ENCODE results near the gene ARHGDIG.

Gene ARHGDIG

GRCh38 chr16:280005-280460, 358 bp upstream of the ARHGDIG start:
- TF ChIP-seq YY1 (IDR thresholded peaks at IDR 0.05; ENCODE audit: low read depth) (no peak), CEBPB (IDR thresholded peaks at IDR 0.05) (no peak), CREB1 (IDR thresholded peaks at IDR 0.05; ENCODE audit: low read depth) (no peak)

- TF ChIP-seq YY1 (IDR thresholded peaks at IDR 0.05; ENCODE audit: low read depth) (no peak), CEBPB (IDR thresholded peaks at IDR 0.05) (no peak), FOXM1 (IDR thresholded peaks at IDR 0.05; ENCODE audit: borderline replicate concordance, low read depth) (no peak), NFIC (IDR thresholded peaks at IDR 0.05) (no peak), EP300 (IDR thresholded peaks at IDR 0.05; ENCODE audit: borderline replicate concordance) (no peak), REST (IDR thresholded peaks at IDR 0.05; ENCODE audit: low read depth) (no peak), TEAD4 (IDR thresholded peaks at IDR 0.05) (no peak), TAF1 (IDR thresholded peaks at IDR 0.05; ENCODE audit: low read depth) (no peak), CREB1 (IDR thresholded peaks at IDR 0.05; ENCODE audit: low read depth) (no peak), MAX (IDR thresholded peaks at IDR 0.05) (no peak)
- TF ChIP-seq, protein P1, sequence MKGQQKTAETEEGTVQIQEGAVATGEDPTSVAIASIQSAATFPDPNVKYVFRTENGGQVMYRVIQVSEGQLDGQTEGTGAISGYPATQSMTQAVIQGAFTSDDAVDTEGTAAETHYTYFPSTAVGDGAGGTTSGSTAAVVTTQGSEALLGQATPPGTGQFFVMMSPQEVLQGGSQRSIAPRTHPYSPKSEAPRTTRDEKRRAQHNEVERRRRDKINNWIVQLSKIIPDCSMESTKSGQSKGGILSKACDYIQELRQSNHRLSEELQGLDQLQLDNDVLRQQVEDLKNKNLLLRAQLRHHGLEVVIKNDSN (IDR thresholded peaks at IDR 0.05) = no peak
Observed at GRCh38 chr16:280991-281659, 734 bp downstream of the ARHGDIG start.

GRCh38 chr16:281660-282255, 1.4 kb downstream of the ARHGDIG start:
- TF ChIP-seq TAF1 (IDR thresholded peaks at IDR 0.05; ENCODE audit: low read depth) (no peak), TCF12 (IDR thresholded peaks at IDR 0.05; ENCODE audit: low read depth) (no peak), NFIC (IDR thresholded peaks at IDR 0.05) (no peak), CEBPB (IDR thresholded peaks at IDR 0.05) (no peak), REST (IDR thresholded peaks at IDR 0.05; ENCODE audit: low read depth) (no peak)

GRCh38 chr16:282491-282890, 2.1 kb downstream of the ARHGDIG start:
- no peak for TF ChIP-seq EP300 (IDR thresholded peaks at IDR 0.05; ENCODE audit: borderline replicate concordance)
- no peak for TF ChIP-seq YY1 (IDR thresholded peaks at IDR 0.05; ENCODE audit: low read depth)
- no peak for TF ChIP-seq CREB1 (IDR thresholded peaks at IDR 0.05; ENCODE audit: low read depth)
- no peak for TF ChIP-seq NFIC (IDR thresholded peaks at IDR 0.05)
- no peak for TF ChIP-seq EGR1 (IDR thresholded peaks at IDR 0.05)
- no peak for TF ChIP-seq CEBPB (IDR thresholded peaks at IDR 0.05)
- no peak for TF ChIP-seq TCF12 (IDR thresholded peaks at IDR 0.05; ENCODE audit: low read depth)
- no peak for TF ChIP-seq MAX (IDR thresholded peaks at IDR 0.05)
- TF ChIP-seq, protein P1 (IDR thresholded peaks at IDR 0.05) = no peak
- TF ChIP-seq TEAD4 (IDR thresholded peaks at IDR 0.05) = no peak
- TF ChIP-seq FOXM1 (IDR thresholded peaks at IDR 0.05; ENCODE audit: borderline replicate concordance, low read depth) = no peak
- TF ChIP-seq RAD21 (IDR thresholded peaks at IDR 0.05; ENCODE audit: low read depth) = no peak
- no peak for TF ChIP-seq ZBTB7A (IDR thresholded peaks at IDR 0.05; ENCODE audit: low read depth)
- TF ChIP-seq TAF1 (IDR thresholded peaks at IDR 0.05; ENCODE audit: low read depth) = no peak

GRCh38 chr16:283033-283805, 2.8 kb downstream of the ARHGDIG start, which contains the start of gene PDIA2:
Gene PDIA2, plus strand, starts transcription at chr16:283164. Its CDS starts 6 bp downstream, at chr16:283170.
- no peak for TF ChIP-seq NFIC (IDR thresholded peaks at IDR 0.05)
- no peak for TF ChIP-seq RAD21 (IDR thresholded peaks at IDR 0.05; ENCODE audit: low read depth)
- TF ChIP-seq TCF12 (IDR thresholded peaks at IDR 0.05; ENCODE audit: low read depth) = no peak
